GM10266 (cell line): ENCODE measurements around the gene DGKH.

Experiments used
- DNase-seq: peaks from one replicate; pipeline ENCODE4 v3.0.0; 2012; ENCODE audit errors: extremely low spot score
- CTCF ChIP-seq: IDR thresholded peaks from 2 replicates; pipeline ENCODE4 v1.5.1; 2012; ENCODE audit warnings: mild to moderate bottlenecking, low read depth; ENCODE audit not compliant: control insufficient read depth, insufficient read depth; ENCODE audit errors: missing control alignments

The DGKH gene

GRCh38 chr13:42099962-42100675 is 51.7 kb downstream of the DGKH start:
- no peak for TF ChIP-seq CTCF

GRCh38 chr13:42100960-42101359 is 52.5 kb downstream of the DGKH start:
- no peak for TF ChIP-seq CTCF

More at GRCh38 chr13:42099962-42100675, 51.7 kb downstream of the DGKH start:
- DNase-seq, result no peak

GRCh38 chr13:42101821-42102585 is 53.6 kb downstream of the DGKH start:
- DNase-seq, result no peak
- no peak for TF ChIP-seq CTCF

More at GRCh38 chr13:42100960-42101359, 52.5 kb downstream of the DGKH start:
- no peak for DNase-seq

GRCh38 chr13:42102961-42103865 is 54.8 kb downstream of the DGKH start:
- no peak for DNase-seq
- no peak for TF ChIP-seq CTCF

- no peak for DNase-seq
These were observed 58.5 kb downstream of the DGKH start for GRCh38 chr13:42106998-42107397.

GRCh38 chr13:42107421-42107820 is 59.0 kb downstream of the DGKH start:
- no peak for TF ChIP-seq CTCF
- DNase-seq, result no peak

More at GRCh38 chr13:42106998-42107397, 58.5 kb downstream of the DGKH start:
- TF ChIP-seq CTCF, result no peak

GRCh38 chr13:42108217-42108616 is 59.8 kb downstream of the DGKH start:
- DNase-seq, result no peak
- TF ChIP-seq CTCF, result no peak
